Keratinocyte (primary cell): ENCODE measurements around the gene FBXO10.

Source experiments
- CTCF ChIP-seq, 3 experiments: IDR thresholded peaks in 1 of 3; conservative IDR thresholded peaks in 1 of 3; optimal IDR thresholded peaks in 1 of 3; 2 replicates in 2 of 3; 3 replicates in 1 of 3; pipeline versions ENCODE3 to v1.5.1; 2011; ENCODE audit warnings: low read length in 3 of 3, mild to moderate bottlenecking in 3 of 3, moderate library complexity in 2 of 3, control low read depth in 1 of 3, inconsistent platforms in 1 of 3; ENCODE audit not compliant: insufficient read depth in 2 of 3; ENCODE audit errors: extremely low read depth in 1 of 3
- EZH2 ChIP-seq: IDR thresholded peaks from one replicate; pipeline ENCODE4 v1.6.1; 2012; ENCODE audit warnings: inconsistent platforms, mild to moderate bottlenecking, low read length, moderate library complexity

- no peak for TF ChIP-seq CTCF (optimal IDR thresholded peaks at IDR 0.05 in 1 of 3, IDR thresholded peaks at IDR 0.05 in 1 of 3, conservative IDR thresholded peaks at IDR 0.05 in 1 of 3; ENCODE audit: extremely low read depth in 1 of 3, insufficient read depth in 2 of 3, low read length in 3 of 3)
- TF ChIP-seq EZH2, result no peak
Measured at GRCh38 chr9:37593883-37594448, 17.8 kb upstream of the FBXO10 start.
